ENCODE measurements around the gene PID1. TPM values are rescaled to one million over a fixed set of nuclear protein-coding genes. Genes with fewer than 3 reads are reported as not detected.

The PID1 gene
- total RNA-seq, 2 donors from 2014 or later: 66.2 to 109 TPM

DNA sequence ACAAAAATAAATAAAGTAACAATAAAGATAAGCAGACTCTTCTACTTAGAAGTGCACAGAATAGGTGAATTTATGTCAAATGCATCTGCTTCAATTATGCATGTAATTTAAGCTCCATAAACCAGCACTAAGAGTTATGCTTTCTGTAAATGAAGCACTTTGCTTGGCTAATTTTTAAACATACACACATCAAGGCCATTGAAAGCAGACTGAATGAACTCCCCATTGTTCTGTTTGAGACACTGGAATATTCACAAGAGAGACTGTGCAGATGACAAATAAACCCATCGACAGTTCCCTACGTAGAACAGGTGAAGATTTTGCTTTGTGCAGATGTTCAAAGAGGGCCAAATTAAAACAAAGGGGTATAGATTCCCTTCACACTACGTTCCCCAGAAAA is 133.4 kb downstream of the PID1 start:
- DNase-seq (ENCODE audit: low spot score) (no peak), ATAC-seq (ENCODE audit: insufficient number of reproducible peaks, low FRiP score, low read depth) (no peak)
- Histone ChIP-seq H3K27ac (no peak overlapping the region), H3K9me3 (no peaks in the 10 kb centered on the region), H3K27me3 (replicated peaks; ENCODE audit: insufficient read depth) (no peaks in the 10 kb centered on the region), H3K36me3 (no peaks in the 10 kb centered on the region), H3K4me3 (no peak overlapping the region), H3K4me1 (ENCODE audit: control insufficient read depth in 1 of 2, low read depth in 2 of 2) (peaks cover 15 to 20% of the 10 kb centered on the region in 2 donors)
- TF ChIP-seq, protein P1, sequence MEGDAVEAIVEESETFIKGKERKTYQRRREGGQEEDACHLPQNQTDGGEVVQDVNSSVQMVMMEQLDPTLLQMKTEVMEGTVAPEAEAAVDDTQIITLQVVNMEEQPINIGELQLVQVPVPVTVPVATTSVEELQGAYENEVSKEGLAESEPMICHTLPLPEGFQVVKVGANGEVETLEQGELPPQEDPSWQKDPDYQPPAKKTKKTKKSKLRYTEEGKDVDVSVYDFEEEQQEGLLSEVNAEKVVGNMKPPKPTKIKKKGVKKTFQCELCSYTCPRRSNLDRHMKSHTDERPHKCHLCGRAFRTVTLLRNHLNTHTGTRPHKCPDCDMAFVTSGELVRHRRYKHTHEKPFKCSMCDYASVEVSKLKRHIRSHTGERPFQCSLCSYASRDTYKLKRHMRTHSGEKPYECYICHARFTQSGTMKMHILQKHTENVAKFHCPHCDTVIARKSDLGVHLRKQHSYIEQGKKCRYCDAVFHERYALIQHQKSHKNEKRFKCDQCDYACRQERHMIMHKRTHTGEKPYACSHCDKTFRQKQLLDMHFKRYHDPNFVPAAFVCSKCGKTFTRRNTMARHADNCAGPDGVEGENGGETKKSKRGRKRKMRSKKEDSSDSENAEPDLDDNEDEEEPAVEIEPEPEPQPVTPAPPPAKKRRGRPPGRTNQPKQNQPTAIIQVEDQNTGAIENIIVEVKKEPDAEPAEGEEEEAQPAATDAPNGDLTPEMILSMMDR (IDR thresholded peaks at IDR 0.05): no peak

DNA sequence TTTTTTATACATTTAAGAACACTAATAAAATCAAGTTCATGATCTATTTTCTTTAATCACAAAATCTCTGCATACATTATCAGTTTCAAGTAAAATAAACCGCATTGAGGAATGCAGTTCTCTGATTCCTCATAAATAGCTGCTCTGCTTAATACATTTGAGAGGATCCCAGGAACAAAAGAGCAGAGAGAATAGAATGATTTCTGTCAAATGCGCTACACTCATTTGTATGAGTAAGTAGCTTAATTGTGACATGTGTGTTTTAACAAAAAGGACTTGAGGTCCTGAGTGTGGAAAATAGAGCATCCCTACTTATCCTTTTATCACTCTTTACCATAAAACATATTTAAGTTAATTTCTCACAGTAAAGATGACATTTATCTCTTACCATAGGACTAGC is 134.0 kb downstream of the PID1 start:
- Histone ChIP-seq H3K36me3 (no peaks in the 10 kb centered on the region), H3K27ac (no peak overlapping the region), H3K27me3 (replicated peaks; ENCODE audit: insufficient read depth) (no peaks in the 10 kb centered on the region), H3K9me3 (no peaks in the 10 kb centered on the region), H3K4me3 (no peak overlapping the region), H3K4me1 (ENCODE audit: control insufficient read depth in 1 of 2, low read depth in 2 of 2) (peaks cover 17 to 22% of the 10 kb centered on the region in 2 donors)
- no peak for DNase-seq (ENCODE audit: low spot score)
- ATAC-seq (ENCODE audit: insufficient number of reproducible peaks, low FRiP score, low read depth): no peak
- TF ChIP-seq, protein P1 (IDR thresholded peaks at IDR 0.05): no peak

DNA sequence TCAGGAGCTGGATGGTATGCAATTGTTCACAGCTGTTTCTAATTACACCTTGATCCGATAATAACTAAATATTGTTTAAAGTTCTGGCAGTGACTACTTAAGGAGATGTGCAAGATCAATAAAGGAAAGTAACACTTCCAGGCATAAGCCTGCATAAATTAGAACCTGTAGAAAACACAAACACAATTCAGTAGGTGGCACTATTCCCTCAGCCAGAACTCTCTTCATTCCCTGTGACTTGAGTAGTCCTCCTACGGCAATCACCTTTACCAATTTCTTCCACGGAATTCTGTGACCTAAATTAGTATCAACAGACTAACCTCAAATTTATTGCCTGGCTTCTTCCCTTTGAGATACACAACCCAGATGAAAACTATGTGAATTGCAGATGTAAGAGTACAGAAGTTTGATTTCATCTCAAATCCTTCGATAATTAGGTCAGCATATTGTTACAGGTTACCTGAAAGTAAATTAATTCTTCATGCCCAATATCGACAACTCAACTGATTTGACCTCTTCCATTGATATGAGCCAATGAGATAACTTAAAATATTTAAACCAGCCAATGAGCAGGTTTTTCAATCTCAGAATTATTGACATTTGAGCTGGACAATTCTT is 137.8 kb downstream of the PID1 start:
- Histone ChIP-seq H3K4me3 (no peak overlapping the region), H3K36me3 (no peaks in the 10 kb centered on the region), H3K27ac (no peak overlapping the region), H3K9me3 (no peaks in the 10 kb centered on the region), H3K27me3 (replicated peaks; ENCODE audit: insufficient read depth) (no peaks in the 10 kb centered on the region), H3K4me1 (ENCODE audit: control insufficient read depth in 1 of 2, low read depth in 2 of 2) (peaks cover 12 to 32% of the 10 kb centered on the region in 2 donors)
- TF ChIP-seq, protein P1 (IDR thresholded peaks at IDR 0.05): peak; percentile 40
- no peak for ATAC-seq (ENCODE audit: insufficient number of reproducible peaks, low FRiP score, low read depth)
- no peak for DNase-seq (ENCODE audit: low spot score)

DNA sequence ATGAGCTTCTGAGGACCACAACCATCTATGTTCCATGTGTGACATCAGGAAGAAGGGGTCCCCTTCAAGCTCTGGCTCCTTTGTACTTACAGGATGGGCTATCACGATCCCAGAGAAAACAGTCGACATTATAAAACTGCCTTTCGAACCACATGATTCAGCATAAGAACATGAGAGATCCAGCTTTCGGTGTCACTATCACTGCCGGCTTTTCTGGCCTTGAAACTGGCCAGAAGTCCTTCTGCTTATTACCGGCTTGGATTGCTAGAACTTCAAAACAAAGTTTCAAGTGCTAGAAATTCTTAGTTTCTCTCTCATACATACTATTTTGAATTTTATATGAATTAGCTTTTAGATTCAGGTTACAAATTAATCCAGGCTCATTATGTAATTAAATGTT is 138.9 kb downstream of the PID1 start:
- Histone ChIP-seq H3K36me3 (no peaks in the 10 kb centered on the region), H3K4me1 (ENCODE audit: control insufficient read depth in 1 of 2, low read depth in 2 of 2) (peaks cover 12 to 36% of the 10 kb centered on the region in 2 donors), H3K27ac (no peak overlapping the region), H3K9me3 (no peaks in the 10 kb centered on the region), H3K4me3 (no peak overlapping the region), H3K27me3 (replicated peaks; ENCODE audit: insufficient read depth) (no peaks in the 10 kb centered on the region)
- no peak for DNase-seq (ENCODE audit: low spot score)
- no peak for ATAC-seq (ENCODE audit: insufficient number of reproducible peaks, low FRiP score, low read depth)
- TF ChIP-seq, protein P1 (IDR thresholded peaks at IDR 0.05): no peak

DNA sequence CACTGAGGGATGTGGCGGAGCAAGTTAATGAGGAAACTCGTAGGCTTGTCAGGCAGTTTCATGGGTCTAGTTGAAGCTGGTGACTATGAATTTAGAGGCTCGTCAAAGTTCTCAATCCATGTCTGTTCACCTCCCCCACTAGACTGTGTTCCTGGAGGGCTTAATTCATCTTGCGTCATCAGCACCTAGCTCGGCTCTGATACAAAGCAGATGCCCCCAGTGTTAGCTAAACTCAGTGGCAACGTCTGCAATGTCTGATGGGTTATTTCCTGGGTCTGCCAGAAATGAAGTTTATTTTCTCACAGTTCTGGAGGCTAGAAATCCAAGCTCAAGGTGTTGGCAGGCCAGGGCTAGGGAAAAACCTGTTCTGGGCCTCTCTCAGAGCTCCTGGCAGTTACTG is 140.6 kb downstream of the PID1 start:
- TF ChIP-seq, protein P1 (IDR thresholded peaks at IDR 0.05): no peak
- Histone ChIP-seq H3K4me1 (ENCODE audit: control insufficient read depth in 1 of 2, low read depth in 2 of 2) (peaks cover 12 to 46% of the 10 kb centered on the region in 2 donors), H3K36me3 (no peaks in the 10 kb centered on the region), H3K4me3 (no peak overlapping the region), H3K27ac (peak overlapping the region in 1 of 2 donors; percentile 52), H3K27me3 (replicated peaks; ENCODE audit: insufficient read depth) (no peaks in the 10 kb centered on the region), H3K9me3 (no peaks in the 10 kb centered on the region)
- no peak for ATAC-seq (ENCODE audit: insufficient number of reproducible peaks, low FRiP score, low read depth)
- DNase-seq (ENCODE audit: low spot score): no peak

Data from thoracic aorta (tissue), 2 donors.